ENCODE results near the gene TOMM5. TPM values are rescaled to one million over a fixed set of nuclear protein-coding genes. Genes with fewer than 3 reads are reported as not detected.

Gene TOMM5
- polyA plus RNA-seq, 1 donor: 135 TPM

Other genes starting within 250 kb of the TOMM5 start
- gene GRHPR, start 169.9 kb downstream of the TOMM5 start, polyA plus RNA-seq: 115 TPM
- 16.2 TPM for gene ZBTB5, start 127.1 kb downstream of the TOMM5 start, polyA plus RNA-seq
- gene POLR1E, start 106.6 kb downstream of the TOMM5 start, polyA plus RNA-seq: 17.4 TPM
- gene FBXO10, start 16.2 kb downstream of the TOMM5 start, polyA plus RNA-seq: 5.7 TPM
- 0.61 TPM for gene FRMPD1, start 58.4 kb upstream of the TOMM5 start, polyA plus RNA-seq
- gene TRMT10B, start 161.2 kb upstream of the TOMM5 start, polyA plus RNA-seq: 25.0 TPM
- 33.6 TPM for gene EXOSC3, start 192.5 kb upstream of the TOMM5 start, polyA plus RNA-seq
- 24.1 TPM for gene DCAF10, start 208.2 kb upstream of the TOMM5 start, polyA plus RNA-seq